Fibroblast of the aortic adventitia (primary cell): ENCODE data around the gene ZNF385A. TPM values are rescaled to one million over a fixed set of nuclear protein-coding genes. Genes with fewer than 3 reads are reported as not detected.

Source experiments
- DNase-seq: peaks from one replicate; pipeline ENCODE4 v3.0.0-alpha.2; 2010; ENCODE audit warnings: low read depth
- H3K4me3 ChIP-seq: 2 replicates; pipeline ENCODE4 v1.5.1; 2011; ENCODE audit warnings: low read depth, mild to moderate bottlenecking, control low read depth, low read length, moderate library complexity
- total RNA-seq: library from RNA; depleted of rRNA; stranded (reverse); fragments of >200 nt; gene quantifications from 2 replicates; pipeline ENCODE4 v1.2.3, GENCODE V29; 2012; ENCODE audit warnings: low replicate concordance
- TF ChIP-seq, protein P1 (sequence below): IDR thresholded peaks from 2 replicates; pipeline ENCODE4 v1.5.1; 2011; ENCODE audit warnings: mild to moderate bottlenecking, low read length, control low read depth, inconsistent platforms; ENCODE audit not compliant: insufficient read depth

ZNF385A gene
- total RNA-seq, 1 donor, result 0.99 TPM

DNA sequence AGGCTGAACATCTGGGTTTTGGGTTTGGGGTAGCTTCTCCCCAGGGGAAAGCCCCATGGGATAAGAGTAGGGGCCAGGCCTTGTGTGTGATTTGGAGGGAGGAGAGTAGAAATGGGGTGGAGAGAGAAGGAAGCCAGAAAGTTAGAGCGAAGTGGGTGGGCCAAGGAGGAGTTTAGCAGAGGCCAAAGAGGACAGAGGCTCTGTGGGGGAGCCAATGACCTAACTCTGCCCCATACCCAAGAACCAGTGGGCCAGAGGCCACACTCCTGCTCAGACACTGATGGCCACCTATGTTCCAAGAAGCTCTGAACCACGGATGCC is 9.3 kb downstream of the ZNF385A start:
- TF ChIP-seq, protein P1, sequence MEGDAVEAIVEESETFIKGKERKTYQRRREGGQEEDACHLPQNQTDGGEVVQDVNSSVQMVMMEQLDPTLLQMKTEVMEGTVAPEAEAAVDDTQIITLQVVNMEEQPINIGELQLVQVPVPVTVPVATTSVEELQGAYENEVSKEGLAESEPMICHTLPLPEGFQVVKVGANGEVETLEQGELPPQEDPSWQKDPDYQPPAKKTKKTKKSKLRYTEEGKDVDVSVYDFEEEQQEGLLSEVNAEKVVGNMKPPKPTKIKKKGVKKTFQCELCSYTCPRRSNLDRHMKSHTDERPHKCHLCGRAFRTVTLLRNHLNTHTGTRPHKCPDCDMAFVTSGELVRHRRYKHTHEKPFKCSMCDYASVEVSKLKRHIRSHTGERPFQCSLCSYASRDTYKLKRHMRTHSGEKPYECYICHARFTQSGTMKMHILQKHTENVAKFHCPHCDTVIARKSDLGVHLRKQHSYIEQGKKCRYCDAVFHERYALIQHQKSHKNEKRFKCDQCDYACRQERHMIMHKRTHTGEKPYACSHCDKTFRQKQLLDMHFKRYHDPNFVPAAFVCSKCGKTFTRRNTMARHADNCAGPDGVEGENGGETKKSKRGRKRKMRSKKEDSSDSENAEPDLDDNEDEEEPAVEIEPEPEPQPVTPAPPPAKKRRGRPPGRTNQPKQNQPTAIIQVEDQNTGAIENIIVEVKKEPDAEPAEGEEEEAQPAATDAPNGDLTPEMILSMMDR, result no peak
- DNase-seq, result no peak
- no peak overlapping the region for H3K4me3 ChIP-seq

GRCh38 chr12:54374562-54375258 is 9.8 kb downstream of the ZNF385A start:
- TF ChIP-seq, protein P1, result no peak
- no peak for DNase-seq
- H3K4me3 ChIP-seq, result no peak overlapping the region

DNA sequence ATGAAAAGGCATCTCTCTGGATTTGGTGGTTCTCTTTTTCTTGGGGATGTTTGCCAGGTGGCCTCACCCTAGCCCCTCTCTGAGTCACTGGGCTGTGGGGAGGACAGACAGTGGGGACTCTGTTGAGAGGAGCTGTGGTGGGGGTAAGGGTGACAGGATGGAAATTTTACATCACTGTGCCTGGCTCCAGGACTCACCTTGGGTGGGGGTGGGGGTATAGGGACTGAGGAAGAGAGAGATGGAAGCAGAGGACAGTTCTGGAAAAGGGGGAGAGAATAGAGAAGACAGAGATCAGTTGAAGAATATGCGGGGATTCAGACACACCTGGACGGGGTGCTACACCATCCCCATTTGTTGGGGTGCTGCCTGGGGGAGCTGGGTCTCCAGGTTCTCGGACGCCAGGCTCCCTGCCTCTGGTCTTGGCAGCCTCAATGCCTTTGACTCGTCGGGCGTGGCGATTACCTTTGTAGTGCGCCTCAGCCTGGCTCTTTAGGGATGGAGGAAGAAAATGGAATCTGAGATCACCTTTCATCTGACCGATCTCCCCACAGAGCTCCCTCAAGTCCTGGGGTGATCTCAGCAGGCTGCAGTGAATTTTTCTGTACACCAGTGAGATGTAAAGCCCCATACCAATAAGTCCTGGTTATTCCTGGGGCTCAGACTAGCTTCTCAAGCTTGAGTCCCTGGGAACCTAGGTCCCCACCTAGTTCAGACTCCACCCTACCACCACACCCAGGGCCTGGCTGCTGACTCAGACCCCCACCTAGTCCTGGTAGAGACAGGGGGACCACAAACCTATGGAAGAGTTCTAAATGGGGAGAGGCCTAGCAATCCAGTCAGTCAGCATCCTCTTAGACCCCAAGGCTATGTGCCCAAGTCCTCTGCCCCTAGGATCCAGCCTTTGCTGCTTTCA is 10.6 kb downstream of the ZNF385A start:
- DNase-seq, result no peak
- TF ChIP-seq, protein P1, result no peak
- H3K4me3 ChIP-seq, result no peak overlapping the region

DNA sequence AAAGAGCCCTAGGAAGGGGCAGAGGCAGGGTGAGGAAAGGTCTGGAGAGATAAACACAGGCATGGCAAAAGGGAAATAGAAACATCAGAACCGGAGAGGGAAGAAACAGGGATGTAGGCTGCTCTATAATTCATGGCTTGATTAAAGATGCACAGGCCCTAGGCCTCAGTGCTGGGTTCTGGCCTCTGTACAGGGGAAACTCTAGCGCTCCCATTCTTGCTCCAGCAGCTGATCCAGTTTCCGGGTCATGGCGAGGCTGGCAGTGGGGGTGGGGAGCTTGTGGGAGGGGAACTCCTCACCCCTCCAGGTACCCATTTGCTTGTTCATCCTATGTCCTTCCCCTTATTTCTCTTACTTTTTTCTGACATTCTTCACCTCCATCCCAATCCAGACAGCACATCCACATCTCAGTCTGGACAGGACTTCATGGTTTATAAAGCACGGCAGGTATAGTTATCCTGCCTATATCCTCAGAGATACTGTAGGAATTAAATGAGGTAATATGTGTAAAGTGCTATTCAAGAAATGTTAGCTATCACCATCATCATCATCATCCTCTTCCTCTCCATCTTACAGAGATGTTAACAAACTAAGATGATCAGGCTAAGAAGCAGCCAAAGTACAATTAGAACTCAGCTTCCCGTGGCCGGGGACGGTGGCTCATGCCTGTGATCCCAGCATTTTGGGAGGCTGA is 12.3 kb downstream of the ZNF385A start:
- TF ChIP-seq, protein P1, result no peak
- no peak overlapping the region for H3K4me3 ChIP-seq
- no peak for DNase-seq

- DNase-seq, result peak; percentile 83
- TF ChIP-seq, protein P1, result no peak
- H3K4me3 ChIP-seq, result no peak overlapping the region
Observed at GRCh38 chr12:54371328-54372112, 13.0 kb downstream of the ZNF385A start.

- peak overlapping the region; percentile 53 for H3K4me3 ChIP-seq
- peak; percentile 85 for DNase-seq
- TF ChIP-seq, protein P1, result peak; percentile 92
Observed at GRCh38 chr12:54370171-54370730, 14.3 kb downstream of the ZNF385A start.
